ENCODE data around the gene PLXND1.

Gene PLXND1

DNA sequence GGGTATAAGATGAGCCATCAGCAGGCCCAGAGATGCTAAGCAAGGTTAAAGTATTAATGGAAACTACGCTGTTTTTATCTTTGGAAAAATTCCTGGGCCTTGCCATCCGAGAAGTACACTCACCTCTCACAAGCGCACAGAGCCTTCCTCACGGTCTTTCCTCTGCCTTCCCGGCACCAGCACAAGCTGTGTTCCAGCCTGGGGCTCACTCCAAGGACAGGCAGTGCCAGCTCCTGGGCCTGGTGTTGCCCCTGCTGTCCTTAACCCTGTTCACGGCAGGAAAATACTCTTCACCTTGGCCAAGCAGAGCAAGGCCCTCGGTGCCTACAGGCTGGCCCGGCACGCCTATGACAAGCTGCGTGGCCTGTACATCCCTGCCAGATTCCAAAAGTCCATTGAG, 92.4 kb downstream of the PLXND1 start:
- TF ChIP-seq, protein P1, sequence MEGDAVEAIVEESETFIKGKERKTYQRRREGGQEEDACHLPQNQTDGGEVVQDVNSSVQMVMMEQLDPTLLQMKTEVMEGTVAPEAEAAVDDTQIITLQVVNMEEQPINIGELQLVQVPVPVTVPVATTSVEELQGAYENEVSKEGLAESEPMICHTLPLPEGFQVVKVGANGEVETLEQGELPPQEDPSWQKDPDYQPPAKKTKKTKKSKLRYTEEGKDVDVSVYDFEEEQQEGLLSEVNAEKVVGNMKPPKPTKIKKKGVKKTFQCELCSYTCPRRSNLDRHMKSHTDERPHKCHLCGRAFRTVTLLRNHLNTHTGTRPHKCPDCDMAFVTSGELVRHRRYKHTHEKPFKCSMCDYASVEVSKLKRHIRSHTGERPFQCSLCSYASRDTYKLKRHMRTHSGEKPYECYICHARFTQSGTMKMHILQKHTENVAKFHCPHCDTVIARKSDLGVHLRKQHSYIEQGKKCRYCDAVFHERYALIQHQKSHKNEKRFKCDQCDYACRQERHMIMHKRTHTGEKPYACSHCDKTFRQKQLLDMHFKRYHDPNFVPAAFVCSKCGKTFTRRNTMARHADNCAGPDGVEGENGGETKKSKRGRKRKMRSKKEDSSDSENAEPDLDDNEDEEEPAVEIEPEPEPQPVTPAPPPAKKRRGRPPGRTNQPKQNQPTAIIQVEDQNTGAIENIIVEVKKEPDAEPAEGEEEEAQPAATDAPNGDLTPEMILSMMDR (IDR thresholded peaks at IDR 0.05): no peak

GRCh38 chr3:129513705-129514104, 92.8 kb downstream of the PLXND1 start:
- Histone ChIP-seq H3K27ac (no peak overlapping the region), H3K79me2 (no peaks in the 10 kb centered on the region), H3K4me1 (no peaks in the 10 kb centered on the region), H3K9ac (no peak overlapping the region), H3K4me2 (ENCODE audit: low read length) (no peak overlapping the region), H3K4me3 (ENCODE audit: low read depth, low read length) (no peak overlapping the region), H3K27me3 (ENCODE audit: control insufficient read depth, insufficient read depth, low read length) (no peaks in the 10 kb centered on the region), H2AFZ (no peak overlapping the region), H3K9me3 (ENCODE audit: control insufficient read depth, low read length) (no peaks in the 10 kb centered on the region), H3K36me3 (ENCODE audit: control insufficient read depth, insufficient read depth, low read length) (no peaks in the 10 kb centered on the region)
- TF ChIP-seq, protein P1 (IDR thresholded peaks at IDR 0.05): no peak

More for the DNA sequence above, 92.4 kb downstream of the PLXND1 start:
- H3K4me3 ChIP-seq (ENCODE audit: low read depth, low read length): no peak overlapping the region
- no peaks in the 10 kb centered on the region for H3K4me1 ChIP-seq
- no peaks in the 10 kb centered on the region for H3K79me2 ChIP-seq
- no peaks in the 10 kb centered on the region for H3K9me3 ChIP-seq (ENCODE audit: control insufficient read depth, low read length)
- H3K9ac ChIP-seq: no peak overlapping the region
- H3K27me3 ChIP-seq (ENCODE audit: control insufficient read depth, insufficient read depth, low read length): no peaks in the 10 kb centered on the region
- H3K4me2 ChIP-seq (ENCODE audit: low read length): no peak overlapping the region
- no peak overlapping the region for H2AFZ ChIP-seq
- H3K27ac ChIP-seq: no peak overlapping the region
- H3K36me3 ChIP-seq (ENCODE audit: control insufficient read depth, insufficient read depth, low read length): no peaks in the 10 kb centered on the region

GRCh38 chr3:129512595-129512994, 93.9 kb downstream of the PLXND1 start:
- Histone ChIP-seq H3K27ac (no peak overlapping the region), H3K4me2 (ENCODE audit: low read length) (no peak overlapping the region), H3K36me3 (ENCODE audit: control insufficient read depth, insufficient read depth, low read length) (no peaks in the 10 kb centered on the region), H3K4me1 (no peaks in the 10 kb centered on the region), H3K9me3 (ENCODE audit: control insufficient read depth, low read length) (no peaks in the 10 kb centered on the region), H3K27me3 (ENCODE audit: control insufficient read depth, insufficient read depth, low read length) (no peaks in the 10 kb centered on the region), H3K4me3 (ENCODE audit: low read depth, low read length) (no peak overlapping the region), H2AFZ (no peak overlapping the region), H3K9ac (no peak overlapping the region), H3K79me2 (no peaks in the 10 kb centered on the region)
- TF ChIP-seq, protein P1 (IDR thresholded peaks at IDR 0.05): no peak

GRCh38 chr3:129507181-129507831, 99.2 kb downstream of the PLXND1 start:
- Histone ChIP-seq H3K4me3 (ENCODE audit: low read depth, low read length) (no peak overlapping the region), H3K4me1 (no peaks in the 10 kb centered on the region), H3K27ac (no peak overlapping the region), H3K36me3 (ENCODE audit: control insufficient read depth, insufficient read depth, low read length) (no peaks in the 10 kb centered on the region), H2AFZ (no peak overlapping the region), H3K4me2 (ENCODE audit: low read length) (no peak overlapping the region), H3K27me3 (ENCODE audit: control insufficient read depth, insufficient read depth, low read length) (no peaks in the 10 kb centered on the region), H3K79me2 (no peaks in the 10 kb centered on the region), H3K9ac (no peak overlapping the region), H3K9me3 (ENCODE audit: control insufficient read depth, low read length) (no peaks in the 10 kb centered on the region)
- TF ChIP-seq, protein P1 (IDR thresholded peaks at IDR 0.05): no peak

GRCh38 chr3:129506231-129506742, 100.2 kb downstream of the PLXND1 start:
- Histone ChIP-seq H2AFZ (no peak overlapping the region), H3K27ac (no peak overlapping the region), H3K4me2 (ENCODE audit: low read length) (no peak overlapping the region), H3K36me3 (ENCODE audit: control insufficient read depth, insufficient read depth, low read length) (no peaks in the 10 kb centered on the region), H3K9me3 (ENCODE audit: control insufficient read depth, low read length) (no peaks in the 10 kb centered on the region), H3K9ac (no peak overlapping the region), H3K4me1 (no peaks in the 10 kb centered on the region), H3K27me3 (ENCODE audit: control insufficient read depth, insufficient read depth, low read length) (no peaks in the 10 kb centered on the region), H3K79me2 (no peaks in the 10 kb centered on the region), H3K4me3 (ENCODE audit: low read depth, low read length) (no peak overlapping the region)
- TF ChIP-seq, protein P1 (IDR thresholded peaks at IDR 0.05): no peak
